Measurements from ENCODE around the gene ABCC8. TPM values are rescaled to one million over a fixed set of nuclear protein-coding genes. Genes with fewer than 3 reads are reported as not detected.

ABCC8 gene
- total RNA-seq, 1 donor from 2014 or later: 4.9 TPM

- no peak overlapping the region for H3K27ac ChIP-seq
- no peak for TF ChIP-seq CTCF (IDR thresholded peaks at IDR 0.05)
- no peak overlapping the region for H3K4me3 ChIP-seq
- H3K9me3 ChIP-seq: no peaks in the 10 kb centered on the region
- DNase-seq (no peak), ATAC-seq (no peak)
- no peaks in the 10 kb centered on the region for H3K36me3 ChIP-seq
- no peaks in the 10 kb centered on the region for H3K27me3 ChIP-seq (ENCODE audit: low read depth)
- no peaks in the 10 kb centered on the region for H3K4me1 ChIP-seq
- intact Hi-C loops (cut with DNase I): no loop called here
These were observed 13.1 kb upstream of the ABCC8 start for GRCh38 chr11:17489751-17490150.

GRCh38 chr11:17488563-17488962 lies 11.9 kb upstream of the ABCC8 start:
- Histone ChIP-seq H3K4me1 (no peaks in the 10 kb centered on the region), H3K36me3 (no peaks in the 10 kb centered on the region), H3K9me3 (no peaks in the 10 kb centered on the region), H3K27ac (no peak overlapping the region), H3K4me3 (no peak overlapping the region), H3K27me3 (ENCODE audit: low read depth) (no peaks in the 10 kb centered on the region)
- DNase-seq: no peak
- intact Hi-C loops (cut with DNase I): no loop called here
- ATAC-seq: no peak
- no peak for TF ChIP-seq CTCF (IDR thresholded peaks at IDR 0.05)

- intact Hi-C loops (cut with DNase I): no loop called here
- no peaks in the 10 kb centered on the region for H3K27me3 ChIP-seq (ENCODE audit: low read depth)
- H3K4me1 ChIP-seq: no peaks in the 10 kb centered on the region
- DNase-seq (no peak), ATAC-seq (no peak)
- no peak for TF ChIP-seq CTCF (IDR thresholded peaks at IDR 0.05)
- no peaks in the 10 kb centered on the region for H3K9me3 ChIP-seq
- no peak overlapping the region for H3K27ac ChIP-seq
- H3K4me3 ChIP-seq: no peak overlapping the region
- H3K36me3 ChIP-seq: no peaks in the 10 kb centered on the region
These were observed 10.0 kb upstream of the ABCC8 start for GRCh38 chr11:17486646-17487045.

- DNase-seq (no peak), ATAC-seq (no peak)
- Histone ChIP-seq H3K4me1 (peaks cover 5% of the 10 kb centered on the region), H3K36me3 (no peaks in the 10 kb centered on the region), H3K27ac (no peak overlapping the region), H3K4me3 (no peak overlapping the region), H3K9me3 (no peaks in the 10 kb centered on the region), H3K27me3 (ENCODE audit: low read depth) (peaks cover 4% of the 10 kb centered on the region)
- TF ChIP-seq CTCF (IDR thresholded peaks at IDR 0.05): no peak
- intact Hi-C loops (cut with DNase I): no loop called here
These were observed 6.9 kb upstream of the ABCC8 start for GRCh38 chr11:17483505-17483904.

- ATAC-seq (no peak), DNase-seq (no peak)
- Histone ChIP-seq H3K4me1 (peaks cover 5% of the 10 kb centered on the region), H3K4me3 (no peak overlapping the region), H3K36me3 (no peaks in the 10 kb centered on the region), H3K9me3 (no peaks in the 10 kb centered on the region), H3K27ac (no peak overlapping the region), H3K27me3 (ENCODE audit: low read depth) (peaks cover 19% of the 10 kb centered on the region)
- TF ChIP-seq CTCF (IDR thresholded peaks at IDR 0.05): no peak
- intact Hi-C loops (cut with DNase I): no loop called here
These were observed 5.3 kb upstream of the ABCC8 start for GRCh38 chr11:17481905-17482304.
